Umbilical cord (tissue), 2 donors: Measurements from ENCODE around the gene ZNF324. TPM values are rescaled to one million over a fixed set of nuclear protein-coding genes. Genes with fewer than 3 reads are reported as not detected.
A peak's percentile ranks its signal among the peaks of the same experiment; 100 is the strongest.
"Not testable (repeated sequence)": the region's sequence is repeated elsewhere in the genome, so short reads cannot be mapped to it uniquely, and the experiment has no call there.

Experiments used
- DNase-seq: peaks from one replicate; pipeline ENCODE4 v3.0.0-alpha.2; 2015; ENCODE audit warnings: low spot score
- total RNA-seq: library from RNA; depleted of rRNA; stranded (reverse); fragments of >200 nt; gene quantifications from one replicate; pipeline ENCODE4 v1.2.3, GENCODE V29; 2014; ENCODE audit warnings: low replicate concordance; ENCODE audit not compliant: insufficient read depth

Gene ZNF324
- total RNA-seq, 1 donor from 2014 or later: 16.1 TPM

DNA sequence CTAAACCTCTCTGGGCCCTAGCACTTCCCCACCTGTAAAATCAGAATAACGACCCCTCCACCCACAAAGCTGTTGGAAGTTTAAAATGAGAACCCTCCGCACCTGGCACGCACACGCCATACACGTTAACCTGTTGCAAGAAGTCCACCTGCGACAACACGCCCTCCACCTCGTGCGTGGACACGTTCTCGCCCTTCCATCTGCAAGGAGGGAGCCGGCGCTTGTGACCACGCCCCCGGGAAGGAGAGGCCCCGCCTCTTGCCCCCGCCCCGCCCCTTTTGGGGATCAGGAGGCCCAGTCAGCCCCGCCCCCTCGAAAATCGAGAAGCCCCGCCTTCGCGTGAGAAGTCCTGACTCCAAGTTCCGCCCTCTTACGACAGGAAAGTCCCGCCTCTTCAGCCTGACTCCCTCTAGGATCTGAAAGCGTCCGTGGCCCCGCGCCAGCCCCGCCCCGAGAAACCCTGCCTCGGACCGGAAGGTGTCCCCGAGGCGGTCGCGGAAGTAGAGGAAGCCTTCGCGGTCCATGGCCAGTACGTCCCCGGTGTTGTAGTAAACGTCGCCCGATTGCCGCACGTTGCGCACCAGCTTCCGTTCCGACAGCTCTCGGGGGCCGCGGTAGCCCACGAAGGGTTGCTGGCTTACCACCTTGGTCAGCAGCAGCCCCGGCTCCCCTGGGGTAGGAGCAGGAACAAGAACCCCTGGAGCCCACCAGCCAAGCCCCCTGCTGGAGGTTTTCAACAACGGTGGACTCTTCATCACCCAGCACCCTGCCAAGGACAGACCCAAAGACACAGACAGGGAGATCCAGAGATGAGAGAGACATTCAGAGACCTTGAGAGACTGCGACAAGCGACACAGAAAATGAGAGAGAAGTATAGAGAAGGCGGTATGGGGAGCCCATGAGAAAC is 32.4 kb downstream of the ZNF324 start:
- DNase-seq: peak; percentile 98

DNA sequence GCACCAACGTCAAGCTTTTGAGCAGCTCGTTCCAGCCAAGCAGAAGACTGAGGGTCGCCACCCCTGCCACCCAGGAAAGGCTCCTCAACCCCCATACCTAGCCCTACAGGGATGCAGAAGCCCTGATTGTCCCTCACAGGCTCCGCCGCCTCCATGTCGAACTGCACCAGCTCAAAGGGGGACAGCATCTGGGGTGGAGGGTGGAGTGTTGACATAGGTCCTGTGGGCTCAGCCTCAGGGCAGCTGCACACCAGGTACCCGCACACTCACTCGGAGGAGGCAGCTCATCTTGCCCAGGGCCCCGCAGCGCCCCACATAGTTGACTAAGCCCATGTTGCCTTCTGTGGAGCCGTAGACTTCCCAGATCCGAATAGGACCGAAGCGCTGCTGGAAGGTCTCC is 33.4 kb downstream of the ZNF324 start:
- DNase-seq: no peak

DNA sequence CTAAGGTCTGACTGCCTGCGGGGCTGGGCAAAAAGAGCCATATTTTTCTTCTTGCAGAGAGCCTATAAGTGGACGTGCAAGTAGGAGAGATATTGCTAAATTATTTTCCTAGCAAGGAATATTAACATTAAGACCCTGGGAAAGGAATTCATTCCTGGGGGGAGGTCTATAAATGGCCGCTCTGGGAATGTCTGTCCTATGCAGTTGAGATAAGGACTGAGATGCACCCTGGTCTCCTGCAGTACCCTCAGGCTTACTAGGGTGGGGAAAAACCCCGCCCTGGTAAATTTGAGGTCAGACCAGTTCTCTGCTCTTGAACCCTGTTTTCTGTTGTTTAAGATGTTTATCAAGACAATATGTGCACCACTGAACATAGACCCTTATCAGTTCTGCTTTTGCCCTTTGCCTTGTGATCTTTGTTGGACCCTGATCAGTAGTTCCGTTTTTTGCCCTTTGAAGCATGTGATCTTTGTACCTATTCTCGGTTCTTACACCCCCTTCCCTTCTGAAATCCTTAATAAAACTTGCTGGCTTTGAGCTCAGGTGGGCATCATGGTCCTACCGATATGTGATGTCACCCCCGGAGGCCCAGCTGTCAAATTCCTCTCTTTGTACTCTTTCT is 40.8 kb downstream of the ZNF324 start:
- DNase-seq: not testable (repeated sequence)

GRCh38 chr19:58509731-58510083 is 42.8 kb downstream of the ZNF324 start:
- no peak for DNase-seq

DNA sequence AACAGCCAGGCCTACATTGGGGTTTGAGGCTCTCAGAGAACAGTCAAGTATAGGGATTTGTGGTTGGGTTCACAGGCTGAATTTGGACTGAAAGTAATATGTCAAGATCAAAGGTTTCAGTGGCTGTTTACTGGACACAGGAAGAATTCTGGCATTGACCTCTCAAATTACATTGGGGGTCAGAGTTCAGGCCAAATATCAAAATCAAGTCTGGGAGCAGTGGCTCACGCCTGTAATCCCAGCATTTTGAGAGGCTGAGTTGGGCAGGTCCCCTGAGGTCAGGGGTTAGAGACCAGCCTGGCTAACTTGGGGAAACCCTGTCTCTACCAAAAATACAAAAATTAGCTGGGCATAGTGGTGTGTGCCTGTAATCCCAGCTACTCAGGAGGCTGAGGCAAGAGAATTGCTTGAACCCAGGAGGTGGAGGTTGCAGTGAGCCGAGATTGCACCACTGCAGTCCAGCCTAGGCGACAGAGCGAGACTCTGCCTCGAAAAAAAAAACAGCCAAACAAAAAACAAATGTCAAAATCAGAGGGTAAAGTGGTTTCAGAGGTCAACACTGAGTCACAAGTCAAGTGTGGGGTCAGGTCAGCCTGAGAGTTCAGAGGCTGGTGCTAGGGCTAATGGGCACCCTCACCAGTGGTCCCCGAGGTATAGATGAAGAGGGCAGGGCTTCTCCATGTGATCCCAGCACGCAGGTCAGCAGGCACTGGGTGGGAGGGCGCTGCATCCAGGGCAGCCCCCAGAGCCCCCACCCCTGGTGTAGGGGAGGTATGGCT is 43.4 kb downstream of the ZNF324 start:
- DNase-seq: no peak

DNA sequence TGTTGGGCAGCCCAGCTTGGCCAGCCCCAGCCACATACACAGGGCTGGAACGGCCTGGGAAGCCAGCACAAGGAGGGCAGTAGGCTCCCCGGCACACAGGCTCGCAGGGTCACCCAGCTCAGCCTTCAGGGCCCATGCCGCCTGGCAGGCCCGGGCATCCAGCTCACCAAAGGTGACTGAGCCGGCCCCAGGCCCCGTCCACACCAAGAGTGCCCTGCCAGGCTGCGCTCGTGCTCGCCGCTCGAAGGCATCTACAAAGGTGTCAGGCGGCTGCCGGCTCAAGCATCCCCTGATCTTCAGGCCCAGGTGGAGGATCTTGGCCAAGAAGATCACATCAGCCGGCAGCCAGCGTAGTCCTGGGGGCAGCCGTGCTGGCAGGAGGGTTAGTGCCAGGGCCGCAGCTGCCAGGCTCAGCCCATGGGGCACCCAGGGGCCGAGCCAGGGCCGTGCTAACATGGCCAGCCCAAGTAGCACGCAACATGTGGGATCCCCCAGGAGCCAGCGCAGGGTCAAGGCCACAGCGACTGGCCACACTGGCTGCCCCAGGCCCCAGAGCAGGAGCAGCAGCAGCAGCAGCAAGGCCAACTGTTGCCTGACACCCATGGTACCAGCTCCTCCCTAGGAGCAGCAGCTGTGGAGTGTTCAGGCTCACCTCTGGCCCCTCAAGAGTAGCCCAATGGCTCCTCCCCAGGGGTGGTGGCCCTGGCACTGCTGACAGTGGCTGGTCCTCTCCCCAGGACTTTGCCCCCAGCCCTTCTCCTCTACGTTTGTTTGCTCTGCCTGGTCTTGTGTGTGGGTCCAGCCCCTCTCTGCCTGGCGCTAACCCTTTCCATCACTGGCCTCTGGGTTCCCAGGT is 44.7 kb downstream of the ZNF324 start, which contains the start of gene SLC27A5:
Gene SLC27A5 (minus strand): TSS at position 640 of the 856 bp plus-strand sequence. CDS start 37 bp downstream, at position 603.
- DNase-seq: no peak

- DNase-seq: no peak
These were observed 46.4 kb downstream of the ZNF324 start for GRCh38 chr19:58513213-58513693.

DNA sequence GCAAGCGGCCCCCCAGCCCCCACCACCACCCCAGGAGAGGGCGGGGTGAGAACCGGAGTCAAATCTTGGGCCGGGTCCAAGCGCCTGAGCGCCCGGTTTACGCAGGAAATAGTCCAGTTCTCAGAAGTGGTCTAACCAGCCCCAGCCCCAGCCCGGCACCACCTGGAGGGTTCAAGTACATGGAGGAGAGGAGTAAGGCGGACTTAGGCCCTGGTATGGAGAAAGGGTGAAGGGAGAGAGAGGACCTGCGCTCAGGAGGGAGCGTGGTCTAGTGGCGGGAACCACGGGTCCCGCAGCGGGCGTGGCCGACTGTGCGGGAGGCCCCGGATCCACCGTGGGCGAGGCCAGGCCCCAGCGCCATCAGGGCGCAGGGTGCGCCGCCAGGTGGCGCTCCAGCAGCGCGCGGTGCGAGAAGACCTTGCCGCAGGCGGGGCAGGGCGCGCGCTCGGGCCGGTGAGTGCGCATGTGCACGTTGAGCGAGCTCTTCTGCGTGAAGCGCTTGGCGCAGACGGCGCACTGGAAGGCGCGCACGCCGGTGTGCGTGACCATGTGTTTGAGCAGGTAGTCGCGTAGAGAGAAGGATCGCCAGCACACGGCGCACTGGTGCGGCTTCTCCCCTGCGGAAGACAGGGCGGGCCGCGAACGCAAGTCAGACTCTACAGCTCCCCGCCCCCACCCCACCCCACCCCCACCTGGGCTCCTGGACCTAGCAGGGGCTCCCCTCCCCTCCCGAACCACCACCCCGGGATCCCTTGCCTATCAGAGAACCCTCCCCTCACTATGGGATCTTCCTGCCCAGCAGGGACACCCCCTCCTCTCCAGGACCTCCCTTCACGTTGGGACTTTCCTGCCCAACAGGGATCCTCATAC is 47.0 kb downstream of the ZNF324 start:
- peak; percentile 89 for DNase-seq

GRCh38 chr19:58514564-58515022 is 47.7 kb downstream of the ZNF324 start:
- no peak for DNase-seq

DNA sequence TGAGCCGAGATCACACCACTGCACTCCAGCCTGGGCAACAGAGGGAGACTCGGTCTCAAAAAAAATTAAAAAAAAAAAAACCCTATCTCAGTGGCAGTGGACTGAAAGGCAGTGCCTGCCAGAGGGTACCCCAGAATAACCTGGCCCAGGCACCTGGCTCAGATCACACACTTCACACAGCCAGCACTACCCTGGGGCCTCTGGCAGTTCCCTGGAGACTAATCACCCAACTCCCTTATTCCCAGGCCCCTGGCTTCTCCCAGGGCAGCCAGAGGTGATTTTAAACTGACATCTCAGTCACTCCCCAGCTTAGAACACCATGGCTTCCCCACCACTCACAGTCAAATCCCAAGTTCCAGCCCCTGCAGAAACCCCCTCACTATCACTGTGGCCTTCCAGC is 48.4 kb downstream of the ZNF324 start:
- no peak for DNase-seq

DNA sequence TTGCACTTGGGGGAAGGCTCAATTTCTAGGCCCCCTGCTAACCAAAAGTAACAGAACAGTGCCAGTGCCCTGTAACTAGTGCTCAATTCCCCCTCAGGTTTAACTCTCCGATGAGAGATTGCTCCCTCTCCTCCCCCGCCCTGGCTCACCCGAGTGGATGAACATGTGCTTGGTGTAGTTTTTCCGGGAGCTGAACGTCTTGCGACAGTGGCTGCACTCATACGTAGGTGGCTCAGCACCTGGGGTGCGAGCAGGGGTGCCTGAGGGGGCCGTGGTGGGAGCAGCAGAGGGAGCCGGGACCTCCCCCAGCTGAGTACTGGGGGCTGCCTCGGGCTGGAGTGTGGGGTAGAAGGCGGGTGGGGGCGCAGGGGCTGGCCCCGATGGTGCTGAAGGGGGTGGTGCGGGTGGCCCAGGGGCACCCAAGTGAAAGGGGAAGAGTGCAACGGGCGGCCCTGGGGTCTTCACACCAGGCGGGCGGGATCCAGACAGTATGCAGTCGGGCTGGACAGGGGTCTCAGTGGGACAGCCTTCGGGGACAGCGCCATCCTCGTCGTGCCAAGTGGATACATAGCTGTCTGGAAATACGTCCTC is 49.5 kb downstream of the ZNF324 start:
- no peak for DNase-seq

- no peak for DNase-seq
These were observed 50.3 kb downstream of the ZNF324 start for GRCh38 chr19:58516964-58517833.

DNA sequence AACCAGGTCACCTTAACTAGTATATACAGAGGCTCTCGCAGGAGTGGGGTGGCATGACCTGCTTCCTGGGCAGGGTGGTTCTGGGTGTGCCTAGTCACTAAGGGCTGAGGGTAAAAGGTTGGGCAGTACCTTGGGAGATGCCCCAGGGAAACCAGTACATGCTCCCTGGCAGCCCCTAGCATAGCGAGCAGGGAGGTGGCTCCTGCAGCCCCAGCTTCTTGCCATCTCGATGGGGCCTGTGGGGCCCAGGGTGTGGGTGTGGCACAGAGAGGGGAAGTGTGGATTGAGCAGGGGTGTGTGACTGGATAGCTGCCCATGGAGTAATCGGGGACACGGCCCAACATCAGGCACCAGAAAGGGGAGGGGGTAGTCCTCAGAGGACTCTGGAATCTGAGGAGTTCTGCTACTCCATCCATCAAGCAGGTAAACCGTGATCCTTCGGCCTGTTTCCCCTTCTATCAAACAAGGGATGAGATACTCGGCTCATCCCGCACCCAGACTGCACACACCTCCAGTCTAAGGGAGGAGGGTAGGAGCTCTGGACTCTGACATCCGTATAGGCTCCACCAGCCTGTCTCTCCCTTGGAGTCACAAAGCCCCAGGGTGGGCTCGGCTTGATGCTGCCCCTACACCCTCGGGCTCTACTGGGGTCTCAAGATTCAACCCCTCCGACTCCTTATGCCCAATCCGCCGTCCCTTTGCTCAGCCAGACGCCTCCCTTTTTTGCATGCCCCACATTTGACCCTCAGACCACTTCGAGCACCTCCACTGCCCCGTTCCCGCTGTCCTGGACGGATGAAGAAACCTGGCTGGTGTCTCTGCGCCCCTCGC is 51.6 kb downstream of the ZNF324 start:
- peak; percentile 24 for DNase-seq

GRCh38 chr19:58519087-58519354 is 52.1 kb downstream of the ZNF324 start:
- peak; percentile 79 for DNase-seq

GRCh38 chr19:58519355-58520256 is 52.7 kb downstream of the ZNF324 start, which contains the start of gene ZBTB45:
ZBTB45 (minus strand) TSS chr19:58519810; CDS start chr19:58517673, 2,137 bp downstream.
- peak; percentile 99 for DNase-seq

DNA sequence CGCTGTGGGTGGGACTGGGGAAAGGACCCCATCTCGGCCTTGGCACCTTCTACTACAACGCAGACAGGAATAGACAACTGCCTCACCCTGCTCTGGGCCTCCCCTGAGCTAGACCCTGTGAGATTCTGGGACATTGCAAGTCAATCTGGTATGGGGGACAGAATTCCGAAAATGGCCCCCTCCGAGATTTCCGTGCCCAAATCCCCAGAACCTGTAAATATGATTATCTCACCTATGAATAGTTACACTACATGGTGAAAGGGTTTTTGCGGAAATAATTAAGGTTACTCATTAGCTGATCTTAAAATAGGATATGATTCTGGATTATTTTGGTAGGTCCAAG is 53.3 kb downstream of the ZNF324 start:
- no peak for DNase-seq

- DNase-seq: no peak
These were observed 54.8 kb downstream of the ZNF324 start for GRCh38 chr19:58521651-58522050.
